KMS-11 (cell line): ENCODE results near the gene TNFRSF6B.
"Not testable (repeated sequence)": the region's sequence is repeated elsewhere in the genome, so short reads cannot be mapped to it uniquely, and the experiment has no call there.

Source experiments
- H2AFZ ChIP-seq: fragments of 200-600 bp; sonication (generic); 2 replicates; pipeline ENCODE4 v1.6.1; 2016; ENCODE audit warnings: antibody characterized with exemption, mixed run types, low read depth
- H3K27ac ChIP-seq: fragments of 200-600 bp; sonication (generic); 2 replicates; pipeline ENCODE4 v1.6.1; 2016; ENCODE audit warnings: mild to moderate bottlenecking, mixed run types
- H3K27me3 ChIP-seq: fragments of 200-600 bp; sonication (generic); 2 replicates; pipeline ENCODE4 v1.6.1; 2017; ENCODE audit warnings: mild to moderate bottlenecking, low read depth, mixed run types, moderate library complexity; ENCODE audit not compliant: insufficient read depth
- H3K36me3 ChIP-seq: fragments of 200-600 bp; sonication (generic); 2 replicates; pipeline ENCODE4 v1.6.1; 2017; ENCODE audit warnings: mild to moderate bottlenecking, mixed run types; ENCODE audit not compliant: insufficient read depth
- H3K4me1 ChIP-seq: fragments of 200-600 bp; sonication (generic); 2 replicates; pipeline ENCODE4 v1.6.1; 2016; ENCODE audit warnings: mild to moderate bottlenecking, low read depth, mixed run types; ENCODE audit not compliant: poor library complexity, severe bottlenecking
- H3K4me2 ChIP-seq: fragments of 200-600 bp; sonication (generic); 2 replicates; pipeline ENCODE4 v1.7.0; 2016; ENCODE audit warnings: mild to moderate bottlenecking, mixed run types
- H3K4me3 ChIP-seq: fragments of 200-600 bp; sonication (generic); IDR thresholded peaks from 2 replicates; pipeline ENCODE4 v1.6.1; 2017; ENCODE audit warnings: low read depth, low read length, mixed read lengths; ENCODE audit not compliant: insufficient read depth
- H3K79me2 ChIP-seq: fragments of 200-600 bp; sonication (generic); 2 replicates; pipeline ENCODE4 v1.6.1; 2016; ENCODE audit warnings: low read depth, mixed run types; ENCODE audit not compliant: insufficient read depth
- H3K9ac ChIP-seq: fragments of 200-600 bp; sonication (generic); 2 replicates; pipeline ENCODE4 v1.6.1; 2016; ENCODE audit warnings: mild to moderate bottlenecking, mixed run types
- H4K20me1 ChIP-seq: fragments of 200-600 bp; sonication (generic); 2 replicates; pipeline ENCODE4 v1.6.1; 2016; ENCODE audit warnings: mild to moderate bottlenecking, mixed run types; ENCODE audit not compliant: insufficient read depth
- CTCF ChIP-seq: fragments of 200-600 bp; sonication (generic); conservative IDR thresholded peaks from 2 replicates; pipeline ENCODE4 v1.6.1; 2017; ENCODE audit warnings: low read depth, mild to moderate bottlenecking, antibody characterized with exemption, low read length, moderate library complexity, mixed read lengths

TNFRSF6B gene

GRCh38 chr20:63665708-63666107 lies 30.7 kb upstream of the TNFRSF6B start:
- Histone ChIP-seq H3K36me3 (no peaks in the 10 kb centered on the region), H3K4me2 (no peak overlapping the region), H4K20me1 (no peaks in the 10 kb centered on the region), H2AFZ (no peak overlapping the region), H3K4me3 (no peak overlapping the region), H3K79me2 (no peaks in the 10 kb centered on the region), H3K27me3 (no peaks in the 10 kb centered on the region), H3K27ac (no peak overlapping the region), H3K4me1 (no peaks in the 10 kb centered on the region), H3K9ac (no peak overlapping the region)
- TF ChIP-seq CTCF = no peak

DNA sequence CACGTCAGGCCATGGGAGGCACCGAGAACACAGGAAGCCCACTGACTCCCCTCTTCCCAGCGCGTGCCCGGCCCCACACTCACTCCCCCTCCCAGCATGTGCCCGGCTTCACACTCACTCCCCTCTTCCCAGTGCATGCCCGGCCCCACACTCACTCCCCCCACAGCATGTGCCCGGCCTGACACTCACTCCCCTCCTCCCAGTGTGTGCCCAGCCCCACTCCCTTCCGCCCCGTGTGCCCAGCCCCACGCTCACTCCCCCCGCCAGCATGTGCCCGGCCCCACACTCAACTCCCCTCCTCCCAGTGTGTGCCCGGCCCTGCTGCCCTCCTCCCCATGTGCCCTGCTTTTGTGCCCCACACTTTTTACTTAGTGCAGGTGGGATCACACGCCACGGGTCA lies 28.6 kb upstream of the TNFRSF6B start:
- no peak overlapping the region for H2AFZ ChIP-seq
- H3K4me1 ChIP-seq = no peaks in the 10 kb centered on the region
- H3K9ac ChIP-seq = no peak overlapping the region
- no peak overlapping the region for H3K4me2 ChIP-seq
- no peaks in the 10 kb centered on the region for H4K20me1 ChIP-seq
- no peaks in the 10 kb centered on the region for H3K27me3 ChIP-seq
- H3K4me3 ChIP-seq = no peak overlapping the region
- no peaks in the 10 kb centered on the region for H3K79me2 ChIP-seq
- TF ChIP-seq CTCF = no peak
- H3K36me3 ChIP-seq = no peaks in the 10 kb centered on the region
- no peak overlapping the region for H3K27ac ChIP-seq

GRCh38 chr20:63668351-63668750 lies 28.1 kb upstream of the TNFRSF6B start:
- H3K36me3 ChIP-seq = no peaks in the 10 kb centered on the region
- no peaks in the 10 kb centered on the region for H3K79me2 ChIP-seq
- H3K27ac ChIP-seq = no peak overlapping the region
- no peak overlapping the region for H3K9ac ChIP-seq
- H3K27me3 ChIP-seq = no peaks in the 10 kb centered on the region
- H3K4me3 ChIP-seq = no peak overlapping the region
- H3K4me2 ChIP-seq = no peak overlapping the region
- no peaks in the 10 kb centered on the region for H4K20me1 ChIP-seq
- TF ChIP-seq CTCF = no peak
- H2AFZ ChIP-seq = no peak overlapping the region
- H3K4me1 ChIP-seq = no peaks in the 10 kb centered on the region

GRCh38 chr20:63671695-63672094 lies 24.8 kb upstream of the TNFRSF6B start:
- H3K4me3 ChIP-seq, H4K20me1 ChIP-seq, H3K27ac ChIP-seq, H3K36me3 ChIP-seq, H3K4me1 ChIP-seq, H3K79me2 ChIP-seq, H3K27me3 ChIP-seq, H2AFZ ChIP-seq, H3K9ac ChIP-seq, H3K4me2 ChIP-seq: not testable (repeated sequence)

DNA sequence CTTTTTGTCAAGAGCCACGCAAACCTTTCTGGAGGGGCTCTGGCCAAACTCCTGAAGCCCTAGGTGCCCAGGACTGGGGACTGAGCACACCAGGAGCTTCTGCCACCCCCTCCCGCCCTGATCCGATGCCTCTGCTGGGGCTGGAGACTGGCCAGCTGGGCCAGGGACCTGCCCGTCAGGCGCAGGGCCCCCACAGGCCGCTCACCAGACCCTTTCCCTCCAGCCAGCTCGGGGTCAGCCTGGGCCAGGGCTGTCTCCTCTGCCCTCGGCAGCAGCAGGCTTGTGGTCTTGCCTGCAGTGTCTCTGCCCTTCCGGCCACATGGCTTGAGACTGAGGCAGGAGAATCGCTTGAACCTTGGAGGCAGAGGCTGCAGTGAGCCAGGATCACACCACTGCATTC lies 23.8 kb upstream of the TNFRSF6B start:
- Histone ChIP-seq H3K36me3 (no peaks in the 10 kb centered on the region), H3K27me3 (no peaks in the 10 kb centered on the region), H4K20me1 (no peaks in the 10 kb centered on the region), H3K9ac (no peak overlapping the region), H3K27ac (no peak overlapping the region), H3K4me2 (no peak overlapping the region), H3K4me1 (no peaks in the 10 kb centered on the region), H3K79me2 (no peaks in the 10 kb centered on the region), H3K4me3 (no peak overlapping the region), H2AFZ (no peak overlapping the region)
- TF ChIP-seq CTCF = no peak
